Activated CD8-positive, alpha-beta memory T cell treated with anti-CD3 and anti-CD28 coated beads for 48 hours (primary cell): Measurements from ENCODE around the gene NENF.
"Not testable (repeated sequence)": the region's sequence is repeated elsewhere in the genome, so short reads cannot be mapped to it uniquely, and the experiment has no call there.

Experiments
- DNase-seq, 3 experiments: peaks; one replicate each; pipeline ENCODE4 v3.0.0-alpha.2; 2020; ENCODE audit warnings: low read depth in 2 of 3, low spot score in 2 of 3

The NENF gene

GRCh38 chr1:212458817-212459216 lies 26.1 kb downstream of the NENF start:
- DNase-seq, result no peak

- no peak for DNase-seq
Measured at GRCh38 chr1:212459656-212460055, 26.9 kb downstream of the NENF start.

- no peak for DNase-seq
Measured at GRCh38 chr1:212460376-212460775, 27.7 kb downstream of the NENF start.

GRCh38 chr1:212461916-212462660 lies 29.4 kb downstream of the NENF start:
- DNase-seq, result no peak

- DNase-seq, result no peak
Measured at GRCh38 chr1:212463565-212464285, 31.0 kb downstream of the NENF start.

GRCh38 chr1:212465311-212465710 lies 32.6 kb downstream of the NENF start:
- DNase-seq, result no peak

- no peak for DNase-seq
Measured at GRCh38 chr1:212466437-212466836, 33.7 kb downstream of the NENF start.

GRCh38 chr1:212466898-212467650 lies 34.4 kb downstream of the NENF start:
- no peak for DNase-seq

GRCh38 chr1:212467843-212468482 lies 35.2 kb downstream of the NENF start:
- DNase-seq, result no peak

GRCh38 chr1:212470059-212470458 lies 37.3 kb downstream of the NENF start:
- no peak for DNase-seq

- DNase-seq, result no peak
Measured at GRCh38 chr1:212471286-212471685, 38.6 kb downstream of the NENF start.

GRCh38 chr1:212471891-212472675 lies 39.4 kb downstream of the NENF start:
- DNase-seq, result no peak

- no peak for DNase-seq
Measured at GRCh38 chr1:212473729-212474128, 41.0 kb downstream of the NENF start.

GRCh38 chr1:212475151-212475550 lies 42.4 kb downstream of the NENF start:
- no peak for DNase-seq

- not testable (repeated sequence) for DNase-seq
Measured at GRCh38 chr1:212475831-212476230, 43.1 kb downstream of the NENF start.

- peak; percentile 37 to 40 (median 40) for DNase-seq
Measured at GRCh38 chr1:212477014-212477679, 44.4 kb downstream of the NENF start.

- DNase-seq, result no peak
Measured at GRCh38 chr1:212477680-212478466, 45.2 kb downstream of the NENF start.

GRCh38 chr1:212478467-212479025 lies 45.8 kb downstream of the NENF start:
- no peak for DNase-seq

- no peak for DNase-seq
Measured at GRCh38 chr1:212479188-212479587, 46.5 kb downstream of the NENF start.
